HG03103 (cell line): ENCODE measurements around the gene OGDH.

ENCODE experiments used
- ATAC-seq: cut with Tn5 transposase; IDR thresholded peaks from one replicate; pipeline ENCODE4 v1.9.1; 2021; ENCODE audit warnings: low read depth; ENCODE audit not compliant: unreplicated experiment

Gene OGDH

DNA sequence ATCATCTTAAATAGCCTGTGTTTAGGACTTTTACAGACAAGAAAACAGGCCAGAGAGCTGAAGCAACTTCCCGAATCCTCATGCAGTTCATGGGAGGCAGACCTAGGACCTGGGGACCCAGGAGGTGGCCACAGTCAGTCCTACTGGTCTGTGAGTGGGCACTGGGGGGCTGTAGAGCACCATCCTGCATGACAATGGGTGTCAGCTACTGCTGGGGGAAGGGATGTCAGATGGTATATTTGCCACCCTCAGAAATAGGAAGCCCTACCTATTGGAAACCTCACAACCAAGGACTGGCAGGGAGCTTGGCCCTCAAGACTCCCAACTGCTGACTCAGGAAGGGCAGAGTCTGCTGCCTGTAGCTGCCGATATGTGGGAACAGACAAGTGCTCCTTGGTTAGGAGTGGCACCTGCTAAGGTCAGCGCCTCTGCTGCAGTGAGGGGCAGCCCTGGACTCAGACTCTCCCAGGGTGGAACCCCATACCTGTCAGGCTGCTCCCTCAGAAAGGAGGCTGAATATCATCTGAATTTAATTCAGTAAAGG, 29.7 kb downstream of the OGDH start:
- ATAC-seq, result no peak

DNA sequence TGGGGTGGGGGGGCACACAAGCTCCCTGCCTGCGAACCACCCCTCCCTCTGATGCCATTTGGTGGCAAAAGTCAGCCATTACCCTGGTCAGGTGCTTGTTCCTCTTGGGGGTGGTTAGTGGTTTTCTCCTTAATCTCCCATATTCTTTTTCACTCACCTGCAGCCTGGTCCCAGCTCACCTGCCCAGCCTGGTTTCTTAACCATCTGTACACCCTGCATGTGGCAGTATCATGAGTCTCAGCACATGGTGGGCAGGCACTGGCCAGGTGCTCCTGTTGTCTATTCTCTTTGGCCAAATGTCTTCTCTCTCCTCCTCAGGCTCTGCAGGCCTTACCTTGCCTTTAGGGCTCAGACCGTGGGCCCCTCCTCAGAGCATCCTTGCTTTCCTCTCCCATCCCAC, 30.5 kb downstream of the OGDH start:
- ATAC-seq, result no peak

DNA sequence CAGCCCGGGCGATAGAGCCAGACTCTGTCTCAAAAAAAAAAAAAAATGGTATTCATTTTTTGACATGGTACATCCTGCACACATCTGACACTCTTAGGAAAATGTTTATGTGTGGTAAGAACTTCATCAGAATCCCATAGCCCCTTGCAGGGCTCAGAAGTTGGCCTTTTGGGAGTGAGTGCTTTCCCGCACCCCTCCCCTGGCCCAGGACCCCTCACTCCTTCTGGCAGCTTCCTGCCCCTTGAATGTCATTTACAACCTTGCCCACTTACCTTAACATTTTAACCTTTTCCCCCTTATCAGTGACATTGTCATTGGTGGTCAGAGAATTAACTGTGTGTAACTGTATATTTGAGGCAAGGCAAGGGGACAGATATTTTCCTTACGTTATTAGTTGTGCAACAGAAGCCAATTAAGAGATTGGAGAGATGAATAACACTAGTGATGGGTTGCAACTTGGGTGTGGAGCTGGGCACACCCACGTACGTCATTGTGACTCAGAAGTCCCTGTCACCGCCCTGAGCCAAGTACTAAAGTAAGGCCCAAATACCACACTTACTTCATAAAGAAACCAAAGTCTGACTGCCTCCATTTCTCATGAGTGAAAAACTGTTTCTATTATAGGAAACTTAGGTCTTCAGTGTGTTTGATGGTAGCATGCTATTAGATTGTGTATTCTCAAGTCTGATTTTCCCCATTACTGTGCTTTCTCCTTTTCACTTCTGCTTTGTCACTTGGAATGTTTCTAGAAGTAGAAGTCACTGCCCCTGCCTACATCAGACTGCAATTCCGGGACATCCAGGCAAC, 31.6 kb downstream of the OGDH start:
- peak; percentile 41 for ATAC-seq

DNA sequence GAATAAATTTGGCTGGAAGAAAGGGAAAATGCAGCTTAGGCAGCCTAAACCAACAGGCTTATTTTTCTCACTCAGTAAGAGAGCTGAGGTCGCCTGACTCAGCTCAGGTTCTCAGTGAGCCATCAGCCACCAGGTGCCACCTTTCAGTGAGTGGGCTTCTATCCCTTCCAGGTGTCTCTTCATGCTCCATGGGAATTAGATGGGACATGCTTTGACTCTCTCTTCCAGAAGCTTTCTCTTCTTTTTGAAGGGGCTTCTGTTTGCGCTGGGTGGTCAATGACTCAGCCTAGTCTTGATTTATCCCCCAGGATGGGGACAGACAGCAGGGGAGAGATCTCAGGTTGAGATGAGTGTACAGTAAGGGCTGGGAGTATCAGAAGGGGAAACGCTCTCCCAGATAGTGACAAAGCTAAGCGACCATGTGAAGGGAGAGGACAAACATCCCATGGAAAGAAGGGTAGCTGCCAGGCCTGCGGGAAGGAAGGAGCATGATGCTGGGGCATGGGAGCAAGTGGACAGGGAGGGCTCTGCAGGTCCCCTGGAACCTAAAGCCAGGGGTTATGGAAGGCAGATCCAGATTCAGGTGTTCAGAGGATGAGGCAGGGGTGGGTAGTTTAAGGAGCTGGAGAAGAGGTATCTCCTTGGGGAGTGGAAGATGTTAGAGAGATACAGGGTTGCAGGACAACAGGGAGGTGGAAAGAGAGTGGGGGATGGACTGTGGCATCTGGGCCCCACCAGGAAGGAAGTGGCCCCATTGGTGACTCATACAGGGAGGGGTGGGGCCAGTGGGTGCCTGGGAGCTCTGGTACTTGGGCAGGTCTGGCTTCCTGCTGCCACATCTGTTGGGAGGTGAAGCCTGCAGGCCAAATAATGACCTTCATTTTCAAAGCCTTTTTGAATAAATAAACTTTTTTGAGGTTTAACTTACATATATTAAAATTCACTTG, 32.5 kb downstream of the OGDH start:
- peak; percentile 65 for ATAC-seq

DNA sequence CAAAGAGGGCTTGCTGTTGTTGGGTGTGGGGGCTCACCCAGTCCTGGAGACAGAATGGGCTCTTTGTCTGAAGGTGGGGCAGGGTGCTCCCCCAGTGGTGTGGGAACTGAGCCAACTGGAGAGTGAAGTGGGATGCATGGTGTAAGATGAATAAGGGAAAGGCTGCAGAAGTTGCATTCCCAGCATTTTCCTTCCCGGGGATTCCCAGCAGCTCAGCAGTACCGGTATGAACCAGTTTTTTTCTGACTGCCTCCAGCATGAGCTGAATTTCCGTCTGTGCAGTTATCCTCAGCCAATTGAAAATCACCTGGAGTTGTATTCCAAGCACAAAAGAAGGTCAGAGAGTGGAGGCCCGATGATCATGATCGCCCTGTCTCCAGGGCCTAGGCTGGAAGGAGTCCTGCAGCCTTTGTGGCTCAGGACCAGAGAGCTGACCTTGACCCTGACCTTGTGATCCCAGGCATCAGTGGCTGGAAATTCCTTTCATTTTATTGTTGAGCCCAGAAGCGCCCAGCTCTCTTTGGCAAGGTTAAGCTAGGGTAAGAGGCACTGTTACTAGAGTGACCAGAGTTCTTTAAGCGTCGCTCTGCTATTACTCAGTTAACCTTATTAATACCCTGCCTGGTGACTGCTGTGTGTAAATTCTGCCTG, 33.4 kb downstream of the OGDH start:
- no peak for ATAC-seq

DNA sequence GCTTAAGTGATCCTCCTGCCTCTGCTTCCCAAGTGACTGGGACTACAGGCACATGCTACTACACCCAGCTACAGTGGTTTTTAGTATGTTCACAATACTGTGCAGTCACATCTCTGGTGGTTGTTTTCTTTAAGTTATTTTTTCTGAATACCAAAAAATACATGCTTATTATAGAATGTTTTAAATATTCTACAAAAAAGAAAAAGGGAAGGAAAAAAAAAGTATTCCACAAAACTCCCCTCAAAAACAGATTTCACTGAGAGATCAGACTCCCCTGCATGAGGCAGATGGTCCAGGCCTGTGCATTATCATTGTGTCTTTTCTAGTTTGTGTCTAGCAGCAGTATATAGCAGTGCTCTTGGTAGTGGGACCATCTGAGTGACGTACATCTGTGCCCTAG, 36.8 kb downstream of the OGDH start:
- ATAC-seq, result no peak

DNA sequence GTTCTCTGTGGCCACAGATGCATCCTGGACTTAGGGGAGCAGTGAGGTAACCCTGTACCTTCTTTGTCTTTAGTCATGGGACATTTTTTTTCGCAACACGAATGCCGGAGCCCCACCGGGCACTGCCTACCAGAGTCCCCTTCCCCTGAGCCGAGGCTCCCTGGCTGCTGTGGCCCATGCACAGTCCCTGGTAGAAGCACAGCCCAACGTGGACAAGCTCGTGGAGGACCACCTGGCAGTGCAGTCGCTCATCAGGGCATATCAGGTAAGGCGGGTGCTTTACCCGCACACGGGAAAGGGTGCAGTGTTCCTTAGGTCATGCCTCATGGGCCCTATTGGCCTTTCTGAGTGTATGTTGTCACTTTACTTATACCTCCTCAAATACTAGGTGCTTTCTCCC, 38.8 kb downstream of the OGDH start:
- ATAC-seq, result no peak

DNA sequence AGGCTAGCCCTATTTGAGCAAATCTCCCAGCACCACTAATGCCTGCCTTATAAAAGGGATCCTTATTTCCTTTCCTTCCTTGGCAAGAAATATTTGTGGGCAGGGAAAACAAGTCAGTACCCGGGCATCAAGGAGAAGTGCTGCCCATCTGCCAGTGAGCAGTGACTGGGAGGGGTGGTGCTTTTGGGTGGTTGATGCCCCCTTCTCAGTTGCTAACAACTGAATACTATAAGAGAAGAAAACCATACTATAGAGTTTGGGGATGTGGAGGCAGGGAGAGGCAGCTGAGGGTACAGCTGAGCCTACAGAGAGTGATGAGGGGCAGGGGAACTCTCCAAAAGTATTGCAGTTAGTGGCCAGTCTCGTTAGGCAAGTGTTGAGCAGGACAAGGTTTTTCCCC, 39.3 kb downstream of the OGDH start:
- ATAC-seq, result no peak

DNA sequence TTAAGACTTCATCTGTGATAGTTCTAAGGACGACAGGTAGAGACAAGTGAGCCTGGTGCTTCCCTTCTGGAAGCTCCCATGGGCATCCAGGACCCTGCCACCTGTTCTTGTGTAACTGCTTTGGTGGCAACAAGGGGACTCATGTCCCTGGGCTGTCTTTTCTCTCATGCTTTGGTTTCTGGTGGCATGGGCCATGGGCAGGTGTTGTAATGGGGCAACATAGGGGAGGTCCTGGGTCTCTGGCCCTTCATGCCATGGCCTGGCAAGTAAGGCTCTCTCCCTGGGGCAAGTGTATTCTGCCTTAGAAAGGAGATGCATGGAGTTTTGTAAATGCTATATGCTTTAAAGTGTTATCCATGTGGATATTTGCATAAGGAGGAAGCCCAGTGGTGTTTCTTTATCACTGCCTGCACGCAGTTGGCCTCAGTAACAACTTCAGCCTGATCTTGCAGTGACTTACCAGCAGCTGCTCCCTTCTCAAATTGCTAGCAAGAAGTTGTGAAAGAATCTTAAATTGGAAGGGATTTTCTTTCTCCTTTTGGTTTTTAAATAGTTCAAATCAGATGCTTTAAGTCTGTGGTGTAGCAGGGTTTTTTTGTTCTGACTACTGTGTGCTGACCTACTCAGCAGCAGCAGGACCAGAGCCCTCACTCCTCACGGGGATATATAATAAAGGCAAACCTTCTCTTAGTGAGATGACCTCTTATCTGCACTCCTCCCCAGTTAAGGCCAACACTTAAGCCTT, 39.9 kb downstream of the OGDH start:
- ATAC-seq, result no peak

DNA sequence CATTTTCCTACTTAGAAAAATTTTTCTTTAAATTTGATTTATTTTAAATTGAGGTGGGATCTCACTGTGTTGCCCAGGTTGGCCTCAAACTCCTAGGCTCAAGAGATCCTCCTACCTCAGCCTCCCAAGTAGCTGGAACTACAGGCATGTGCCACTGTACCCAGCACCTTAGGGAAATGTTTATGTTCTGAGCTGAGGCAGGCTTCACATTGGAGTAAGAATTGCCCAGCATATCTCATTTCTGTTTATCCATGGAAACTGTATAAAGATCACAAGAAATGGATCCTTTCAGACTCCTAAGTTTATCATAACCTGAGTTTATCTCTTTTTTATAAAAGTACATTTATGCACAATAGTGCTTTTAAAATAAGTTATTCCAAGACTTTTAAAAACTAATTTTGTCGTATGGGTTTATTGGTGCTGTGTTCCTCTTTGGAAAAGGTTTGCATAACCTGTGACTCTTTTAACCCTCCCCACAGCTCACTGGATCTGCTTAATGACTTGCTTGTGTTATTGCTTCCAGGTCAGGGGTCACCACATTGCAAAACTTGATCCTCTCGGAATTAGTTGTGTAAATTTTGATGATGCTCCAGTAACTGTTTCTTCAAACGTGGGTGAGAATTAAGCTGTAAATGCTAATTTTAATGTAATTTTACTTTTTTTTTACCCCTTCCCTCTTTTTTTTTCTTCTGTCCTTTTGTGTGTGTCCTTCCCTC, 40.7 kb downstream of the OGDH start:
- ATAC-seq, result no peak

DNA sequence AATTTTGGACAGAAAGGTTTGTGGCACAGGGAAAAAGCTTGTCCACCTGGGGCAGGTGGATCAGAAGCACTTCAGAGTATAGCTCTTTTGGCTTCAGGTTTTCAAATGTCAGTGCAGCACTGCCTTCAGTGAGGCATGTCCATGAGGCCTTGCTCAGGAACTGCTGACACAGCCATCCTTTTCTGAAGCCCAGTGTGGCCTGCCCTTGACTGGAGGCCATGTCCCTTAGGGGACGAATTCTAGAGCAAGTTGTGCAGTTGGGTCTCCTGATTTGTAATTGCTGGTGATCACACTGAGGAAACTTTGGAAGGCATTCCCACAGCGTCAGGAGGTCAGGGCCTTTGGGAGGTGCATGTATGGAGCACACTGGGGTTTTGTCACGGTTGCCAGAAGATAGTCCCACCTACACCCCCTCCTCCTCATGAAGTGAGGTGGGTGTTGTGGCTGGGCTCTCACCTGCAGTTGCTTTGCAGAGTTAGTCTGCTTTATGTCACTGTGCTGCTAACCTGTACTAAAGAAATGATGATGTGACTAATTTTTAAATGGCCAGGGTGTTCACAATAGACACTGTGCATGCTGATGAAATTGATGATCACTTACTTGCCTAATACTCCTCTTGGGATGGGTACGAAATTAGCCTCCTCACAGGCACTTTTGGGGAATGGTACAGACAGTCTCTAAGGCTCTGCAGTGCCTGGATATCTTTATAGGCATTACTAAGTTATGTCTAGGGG, 41.7 kb downstream of the OGDH start:
- ATAC-seq, result no peak

DNA sequence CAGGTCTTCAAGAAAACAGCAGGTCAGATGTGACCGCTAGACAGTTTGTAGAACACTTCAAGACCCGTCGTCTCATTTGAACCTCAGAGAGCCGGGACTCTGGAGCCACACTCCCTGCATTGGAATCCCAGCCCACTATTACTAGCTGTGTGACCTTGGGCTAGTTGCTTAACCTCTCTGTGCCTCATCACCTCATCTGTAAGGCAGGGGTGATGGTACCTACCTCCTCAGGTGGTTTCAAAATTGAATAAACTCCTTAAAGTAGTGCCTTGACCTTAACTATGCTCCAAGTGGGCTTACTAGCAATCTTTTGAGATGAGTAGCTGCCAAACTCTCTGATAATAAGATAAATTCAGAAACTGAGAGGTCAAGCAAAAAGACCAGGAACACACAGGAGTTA, 43.8 kb downstream of the OGDH start:
- no peak for ATAC-seq

DNA sequence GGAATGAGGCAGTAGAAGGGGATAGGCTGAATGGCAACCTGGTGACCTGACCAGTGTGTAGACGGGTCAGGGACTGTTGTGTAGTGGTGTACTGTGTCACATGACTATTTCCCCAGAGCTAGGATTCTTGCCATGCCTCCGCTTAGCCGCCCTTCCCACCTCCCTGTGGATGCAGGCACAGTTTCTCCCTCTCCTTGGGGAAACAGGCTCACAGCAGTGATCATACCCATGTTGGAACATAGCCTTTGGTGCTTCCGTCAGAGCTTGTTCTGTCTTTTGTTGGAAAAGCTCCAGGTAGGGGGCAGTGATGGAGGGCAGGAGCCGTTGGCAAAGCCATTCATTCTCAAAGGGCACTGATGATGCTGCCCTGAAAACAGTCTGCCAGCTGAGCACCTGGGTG, 44.3 kb downstream of the OGDH start:
- no peak for ATAC-seq

DNA sequence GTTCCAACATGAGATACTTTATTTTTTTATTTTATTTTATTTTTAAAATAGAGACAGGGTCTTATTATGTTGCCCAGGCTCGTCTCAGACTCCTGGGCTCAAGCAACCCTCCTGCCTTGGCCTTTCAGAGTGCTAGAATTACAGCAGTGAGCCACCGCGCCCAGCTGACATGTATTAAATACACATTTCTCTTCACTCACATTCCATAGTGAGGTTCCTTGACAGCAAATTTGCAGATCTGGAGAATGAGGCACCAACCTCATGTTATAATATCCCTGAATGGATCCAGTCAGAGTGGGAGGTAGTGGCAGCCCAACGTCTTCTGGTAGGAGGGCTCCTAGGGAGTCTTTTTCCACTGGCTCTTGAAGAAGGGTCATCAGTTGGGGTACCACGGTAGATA, 46.1 kb downstream of the OGDH start:
- no peak for ATAC-seq

DNA sequence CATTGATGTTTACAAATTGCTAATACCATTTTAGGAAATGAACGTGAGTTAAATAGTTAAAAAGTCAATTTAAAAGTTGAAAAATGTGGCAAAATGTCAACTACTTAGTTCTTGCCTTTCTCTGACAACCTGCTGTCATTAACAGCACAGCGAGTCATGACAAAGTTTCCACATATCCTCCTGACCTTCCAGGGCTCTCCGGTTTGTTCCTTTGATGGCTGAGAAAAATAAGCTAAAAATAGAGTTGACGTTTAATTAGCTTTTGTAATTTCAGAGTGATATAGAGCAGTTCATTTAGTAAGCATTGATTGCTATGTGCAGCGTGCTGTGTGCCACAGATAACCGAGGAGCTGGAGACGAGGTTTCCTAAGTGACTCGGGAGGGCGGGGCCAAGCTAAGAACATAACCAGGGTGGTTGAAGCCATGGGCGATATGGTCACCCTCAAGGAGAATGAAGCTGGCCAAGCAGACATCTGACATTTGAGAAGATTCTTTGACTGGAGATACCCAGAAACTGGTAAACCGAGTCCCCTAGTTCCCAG, 47.9 kb downstream of the OGDH start:
- no peak for ATAC-seq

DNA sequence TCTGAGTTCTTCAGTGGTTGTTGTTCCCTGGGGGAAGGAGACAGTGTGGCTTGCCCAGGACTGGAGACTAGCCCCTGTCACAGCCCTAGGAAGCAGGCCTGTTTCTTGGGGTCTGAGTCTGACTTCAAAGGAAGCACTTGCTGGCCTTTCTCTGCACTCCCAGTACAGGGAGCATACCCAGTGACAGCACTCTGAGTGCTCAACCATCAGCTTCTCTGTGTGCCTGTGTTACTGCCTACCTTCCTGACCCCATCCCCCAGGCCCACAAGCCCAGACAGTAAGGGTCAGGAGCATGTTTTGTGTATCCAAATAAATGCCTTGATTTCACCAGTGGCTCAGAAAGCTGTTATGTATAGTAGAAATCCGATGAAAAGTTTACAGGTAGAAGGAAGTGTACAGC, 48.9 kb downstream of the OGDH start:
- ATAC-seq, result no peak

DNA sequence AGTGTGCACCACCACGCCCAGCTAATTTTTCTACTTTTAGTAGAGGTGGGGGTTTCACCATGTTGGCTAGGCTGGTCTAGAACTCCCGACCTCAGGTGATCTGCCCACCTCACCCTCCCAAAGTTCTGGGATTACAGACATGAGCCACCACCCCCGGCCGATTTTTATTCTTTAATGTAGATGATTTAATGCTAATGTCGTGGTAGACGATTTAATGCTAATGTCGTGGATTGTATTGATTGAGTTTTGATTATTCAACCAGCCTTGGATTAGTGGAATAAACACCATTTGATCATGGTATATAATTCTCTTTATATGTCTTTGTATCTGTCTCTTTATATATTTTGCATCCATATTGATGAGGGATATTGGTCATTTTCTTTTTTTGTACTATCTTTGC, 52.6 kb downstream of the OGDH start:
- no peak for ATAC-seq

DNA sequence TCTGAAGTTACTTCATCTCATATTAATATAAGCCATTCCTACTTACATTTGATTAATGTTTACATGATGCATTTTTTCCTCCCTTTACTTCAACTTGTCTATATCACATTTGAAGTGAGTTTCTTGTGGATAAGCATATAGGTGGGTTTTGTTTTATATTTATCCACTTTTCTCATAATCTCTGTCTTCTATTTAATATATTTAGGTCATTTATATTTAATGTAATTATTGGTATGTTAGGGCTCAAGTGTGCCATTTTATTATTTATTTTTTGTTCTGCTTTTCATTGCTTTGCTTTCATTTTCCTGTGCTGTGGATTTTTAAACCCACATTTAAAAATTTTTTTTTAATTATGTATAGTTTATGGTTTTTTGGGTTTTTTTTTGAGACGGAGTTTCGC, 54.8 kb downstream of the OGDH start:
- no peak for ATAC-seq
